Measurements from ENCODE around the gene UBQLN1. TPM values are rescaled to one million over a fixed set of nuclear protein-coding genes. Genes with fewer than 3 reads are reported as not detected.

UBQLN1 gene
- total and polyA plus RNA-seq, 2 donors (not counting 3 experiments of a cell fraction or from before 2014, with no cell fraction given) = 66.1 to 110 TPM

GRCh38 chr9:83744206-83744605 is 36.4 kb upstream of the UBQLN1 start:
- no peak for DNase-seq (ENCODE audit: low read depth, low spot score)
- no peak overlapping the region for H3K4me2 ChIP-seq (ENCODE audit: insufficient read depth, low read length)
- H3K9ac ChIP-seq (replicated peaks; ENCODE audit: extremely low read depth, insufficient read depth, low read length) = no peak overlapping the region
- no peaks in the 10 kb centered on the region for H3K36me3 ChIP-seq (ENCODE audit: control insufficient read depth in 2 of 2, extremely low read depth in 1 of 2, insufficient read depth in 2 of 2, low read length in 2 of 2)
- no peaks in the 10 kb centered on the region for H3K79me2 ChIP-seq (ENCODE audit: control insufficient read depth, insufficient read depth, low read length)
- no peaks in the 10 kb centered on the region for H4K20me1 ChIP-seq (replicated peaks; ENCODE audit: control insufficient read depth, extremely low read depth, insufficient read depth, low read length)
- intact Hi-C loops (cut with micrococcal nuclease) = no loop called here
- CTCF ChIA-PET = no interaction called here
- H3K27me3 ChIP-seq (ENCODE audit: control insufficient read depth in 2 of 2, insufficient read depth in 2 of 2, low read length in 2 of 2) = no peaks in the 10 kb centered on the region
- no peaks in the 10 kb centered on the region for H3K9me3 ChIP-seq (replicated peaks; ENCODE audit: control insufficient read depth, insufficient read depth, low read length)
- H3K4me1 ChIP-seq (ENCODE audit: control insufficient read depth, extremely low read depth, insufficient read depth, low read length) = no peaks in the 10 kb centered on the region
- no peak overlapping the region for H3K4me3 ChIP-seq (replicated peaks in 1 of 3; ENCODE audit: insufficient read depth in 1 of 3, low read depth in 1 of 3, low read length in 3 of 3)
- H2AFZ ChIP-seq (ENCODE audit: low read depth, low read length) = no peak overlapping the region
- no peak overlapping the region for H3K27ac ChIP-seq (ENCODE audit: insufficient read depth, low read depth, low read length)
- no peak for FAIRE-seq
- TF ChIP-seq POLR2A (IDR thresholded peaks at IDR 0.05; ENCODE audit: low read depth, low read length) (no peak), EZH2 (IDR thresholded peaks at IDR 0.05; ENCODE audit: borderline replicate concordance, low read depth, low read length, severe bottlenecking) (no peak), FOS (IDR thresholded peaks at IDR 0.05; ENCODE audit: borderline replicate concordance, insufficient read depth, low read length) (no peak), CTCF (IDR thresholded peaks at IDR 0.05; ENCODE audit: extremely low read depth in 1 of 2, insufficient read depth in 1 of 2, low read depth in 1 of 2, low read length in 2 of 2) (no peak), GATA2 (IDR thresholded peaks at IDR 0.05; ENCODE audit: insufficient read depth, insufficient read length, low read depth, low read length) (no peak), POLR2AphosphoS5 (IDR thresholded peaks at IDR 0.05; ENCODE audit: insufficient read depth, low read depth, low read length) (no peak), JUN (IDR thresholded peaks at IDR 0.05; ENCODE audit: borderline replicate concordance, insufficient read depth, insufficient read length, low read depth) (no peak), MYC (IDR thresholded peaks at IDR 0.05; ENCODE audit: low read depth, low read length) (no peak), MAX (IDR thresholded peaks at IDR 0.05; ENCODE audit: insufficient read depth, insufficient read length) (no peak)
- POLR2A ChIA-PET = no interaction called here
- dilution Hi-C loops (cut with MboI; ENCODE audit: extremely low pct_ligation_motif_present, low sequenced_read_pairs) = no loop called here
- H3K9me1 ChIP-seq (replicated peaks; ENCODE audit: control insufficient read depth, extremely low read depth, insufficient read depth, low read length) = no peaks in the 10 kb centered on the region
- no TSS peak for BruUV-seq (replicated peaks)
